Measurements from ENCODE around the gene PPIG. TPM values are rescaled to one million over a fixed set of nuclear protein-coding genes. Genes with fewer than 3 reads are reported as not detected.

Gene PPIG
- total and polyA plus RNA-seq, 8 donors: 22.0 to 98.8 (median 27.9) TPM

DNA sequence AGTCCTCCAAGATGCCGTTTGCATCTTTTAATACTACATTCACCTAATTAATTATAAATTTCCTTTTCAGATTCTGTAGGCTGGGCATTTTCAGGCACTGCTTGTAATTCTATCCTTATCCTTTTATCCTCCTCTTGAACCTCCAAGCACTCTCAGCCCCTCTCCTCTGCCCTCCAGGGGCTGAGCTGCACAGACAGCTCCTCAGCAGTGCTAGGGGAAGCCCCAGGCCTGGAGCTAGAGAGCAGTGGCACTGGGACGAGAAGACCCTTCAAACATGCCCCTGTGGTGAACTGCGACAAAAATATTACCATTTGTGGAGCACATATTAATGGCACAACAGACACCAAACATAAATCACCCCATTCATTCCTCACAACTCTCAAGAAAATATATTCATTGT, 77.1 kb downstream of the PPIG start:
- 70 to 91% (median 81%) methylated on average over 3 of the region's 3 CpGs for WGBS, 5 donors
- no peak for DNase-seq

DNA sequence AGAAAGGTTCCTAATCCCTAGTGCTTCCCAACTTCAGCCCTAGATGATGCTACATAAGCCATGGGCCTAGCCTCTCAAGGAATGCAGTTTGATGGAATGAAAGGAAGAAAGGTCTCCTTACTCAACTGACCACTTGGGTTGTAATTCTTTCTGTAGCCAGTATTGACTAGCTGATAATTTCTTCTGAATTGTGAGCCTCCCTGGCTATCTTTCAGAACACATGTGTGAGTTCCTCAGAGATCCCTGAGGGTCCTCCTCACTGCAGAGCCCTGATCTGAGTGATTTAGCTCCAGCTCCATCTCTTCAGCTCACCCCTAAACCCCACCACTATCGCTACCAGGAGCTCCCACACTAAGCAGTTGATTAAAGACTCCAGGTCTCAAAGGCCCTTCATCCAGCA, 78.6 kb downstream of the PPIG start:
- H3K27ac ChIP-seq: no peak overlapping the region
- peaks cover 0 to 10% (median 5%) of the 10 kb centered on the region in 4 donors for H3K4me1 ChIP-seq
- H3K27me3 ChIP-seq: no peaks in the 10 kb centered on the region
- H3K36me3 ChIP-seq: no peaks in the 10 kb centered on the region
- no peaks in the 10 kb centered on the region for H3K9me3 ChIP-seq
- DNase-seq: no peak
- TF ChIP-seq EP300 (IDR thresholded peaks at IDR 0.05): no peak
- no peak for TF ChIP-seq POLR2AphosphoS5 (IDR thresholded peaks at IDR 0.05)
- TF ChIP-seq, protein P1, sequence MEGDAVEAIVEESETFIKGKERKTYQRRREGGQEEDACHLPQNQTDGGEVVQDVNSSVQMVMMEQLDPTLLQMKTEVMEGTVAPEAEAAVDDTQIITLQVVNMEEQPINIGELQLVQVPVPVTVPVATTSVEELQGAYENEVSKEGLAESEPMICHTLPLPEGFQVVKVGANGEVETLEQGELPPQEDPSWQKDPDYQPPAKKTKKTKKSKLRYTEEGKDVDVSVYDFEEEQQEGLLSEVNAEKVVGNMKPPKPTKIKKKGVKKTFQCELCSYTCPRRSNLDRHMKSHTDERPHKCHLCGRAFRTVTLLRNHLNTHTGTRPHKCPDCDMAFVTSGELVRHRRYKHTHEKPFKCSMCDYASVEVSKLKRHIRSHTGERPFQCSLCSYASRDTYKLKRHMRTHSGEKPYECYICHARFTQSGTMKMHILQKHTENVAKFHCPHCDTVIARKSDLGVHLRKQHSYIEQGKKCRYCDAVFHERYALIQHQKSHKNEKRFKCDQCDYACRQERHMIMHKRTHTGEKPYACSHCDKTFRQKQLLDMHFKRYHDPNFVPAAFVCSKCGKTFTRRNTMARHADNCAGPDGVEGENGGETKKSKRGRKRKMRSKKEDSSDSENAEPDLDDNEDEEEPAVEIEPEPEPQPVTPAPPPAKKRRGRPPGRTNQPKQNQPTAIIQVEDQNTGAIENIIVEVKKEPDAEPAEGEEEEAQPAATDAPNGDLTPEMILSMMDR (IDR thresholded peaks at IDR 0.05): no peak
- TF ChIP-seq POLR2A (IDR thresholded peaks at IDR 0.05): no peak
- 93 to 100% (median 96%) methylated on average over 1 of the region's 1 CpG for WGBS, 5 donors
- no peak overlapping the region for H3K4me3 ChIP-seq
- intact Hi-C loops (cut with DNase I; ENCODE audit: low total_unique reads): no loop called here

More for the DNA sequence above, 77.1 kb downstream of the PPIG start:
- no peaks in the 10 kb centered on the region for H3K36me3 ChIP-seq
- H3K27me3 ChIP-seq: no peaks in the 10 kb centered on the region
- TF ChIP-seq POLR2A (IDR thresholded peaks at IDR 0.05) (no peak), POLR2AphosphoS5 (IDR thresholded peaks at IDR 0.05) (no peak), EP300 (IDR thresholded peaks at IDR 0.05) (no peak)
- TF ChIP-seq, protein P1 (IDR thresholded peaks at IDR 0.05): no peak
- intact Hi-C loops (cut with DNase I; ENCODE audit: low total_unique reads): no loop called here
- H3K4me3 ChIP-seq: no peak overlapping the region
- no peak overlapping the region for H3K27ac ChIP-seq
- H3K9me3 ChIP-seq: no peaks in the 10 kb centered on the region
- peaks cover 0 to 9% (median 3%) of the 10 kb centered on the region in 4 donors for H3K4me1 ChIP-seq

DNA sequence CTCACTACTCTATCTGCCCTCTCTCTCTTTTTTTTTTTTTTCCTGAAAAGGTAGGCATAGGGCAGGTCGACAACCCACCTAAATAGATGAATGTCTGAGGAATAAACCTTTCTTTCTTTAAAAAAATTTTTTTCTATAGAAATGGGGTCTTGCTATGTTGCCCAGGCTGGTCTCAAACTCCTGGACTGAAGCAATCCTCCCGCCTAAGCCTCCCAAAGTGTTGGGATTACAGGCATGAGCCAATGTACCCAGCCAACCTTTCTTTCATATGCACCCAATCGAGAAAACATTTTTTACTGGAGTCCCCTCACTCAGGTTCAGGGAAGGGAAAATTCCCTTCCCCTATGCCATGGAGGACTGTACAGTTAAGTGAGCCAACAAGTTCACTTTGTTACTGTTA, 79.1 kb downstream of the PPIG start:
- WGBS, 5 donors: 89 to 96% (median 92%) methylated on average over 3 of the region's 3 CpGs

DNA sequence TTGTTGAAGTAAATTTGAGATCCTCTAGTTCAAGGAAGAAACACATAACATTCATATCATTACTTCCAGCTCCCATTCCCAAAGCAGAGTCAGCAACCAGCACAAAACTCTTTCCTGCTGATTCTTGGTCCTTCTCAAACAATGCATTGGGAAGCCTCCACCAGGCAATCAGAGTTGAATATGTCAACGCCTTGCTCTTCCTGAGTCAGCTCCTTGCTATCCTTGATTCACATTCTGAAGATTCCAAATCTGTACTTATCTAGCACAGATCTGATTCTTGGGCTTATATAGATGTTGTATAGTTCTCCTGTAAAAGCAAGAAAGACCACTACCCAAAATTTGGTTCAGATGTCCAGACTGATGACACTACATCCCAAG, 80.4 kb downstream of the PPIG start:
- H3K4me3 ChIP-seq: no peak overlapping the region
- TF ChIP-seq, protein P1 (IDR thresholded peaks at IDR 0.05): no peak
- TF ChIP-seq POLR2A (IDR thresholded peaks at IDR 0.05) (no peak), EP300 (IDR thresholded peaks at IDR 0.05) (no peak), POLR2AphosphoS5 (IDR thresholded peaks at IDR 0.05) (no peak)
- peaks cover 0 to 17% (median 9%) of the 10 kb centered on the region in 4 donors for H3K4me1 ChIP-seq
- DNase-seq: no peak
- no peaks in the 10 kb centered on the region for H3K9me3 ChIP-seq
- 67 to 86% (median 82%) methylated on average over 1 of the region's 1 CpG for WGBS, 5 donors
- H3K36me3 ChIP-seq: no peaks in the 10 kb centered on the region
- no peaks in the 10 kb centered on the region for H3K27me3 ChIP-seq
- intact Hi-C loops (cut with DNase I; ENCODE audit: low total_unique reads): no loop called here
- H3K27ac ChIP-seq: no peak overlapping the region

More for the DNA sequence above, 79.1 kb downstream of the PPIG start:
- intact Hi-C loops (cut with DNase I; ENCODE audit: low total_unique reads): no loop called here
- TF ChIP-seq, protein P1 (IDR thresholded peaks at IDR 0.05): no peak
- TF ChIP-seq POLR2A (IDR thresholded peaks at IDR 0.05) (no peak), POLR2AphosphoS5 (IDR thresholded peaks at IDR 0.05) (no peak), EP300 (IDR thresholded peaks at IDR 0.05) (no peak)
- Histone ChIP-seq H3K36me3 (no peaks in the 10 kb centered on the region), H3K4me1 (peaks cover 0 to 15% (median 7%) of the 10 kb centered on the region in 4 donors), H3K9me3 (no peaks in the 10 kb centered on the region), H3K27ac (no peak overlapping the region), H3K27me3 (no peaks in the 10 kb centered on the region), H3K4me3 (no peak overlapping the region)
- DNase-seq: no peak

All from stomach (tissue), 9 donors.